C4-2B (cell line): Measurements from ENCODE around the gene ADGRE3.
"Not testable (repeated sequence)": the region's sequence is repeated elsewhere in the genome, so short reads cannot be mapped to it uniquely, and the experiment has no call there.

ENCODE experiments used
- ZFX ChIP-seq: fragments of 450-650 bp; IDR thresholded peaks from 2 replicates; pipeline ENCODE4 v1.6.1; 2017
- TF ChIP-seq, protein P1 (sequence below): fragments of 450-650 bp; conservative IDR thresholded peaks from 2 replicates; pipeline ENCODE4 v1.5.1; 2017; ENCODE audit warnings: mild to moderate bottlenecking

DNA sequence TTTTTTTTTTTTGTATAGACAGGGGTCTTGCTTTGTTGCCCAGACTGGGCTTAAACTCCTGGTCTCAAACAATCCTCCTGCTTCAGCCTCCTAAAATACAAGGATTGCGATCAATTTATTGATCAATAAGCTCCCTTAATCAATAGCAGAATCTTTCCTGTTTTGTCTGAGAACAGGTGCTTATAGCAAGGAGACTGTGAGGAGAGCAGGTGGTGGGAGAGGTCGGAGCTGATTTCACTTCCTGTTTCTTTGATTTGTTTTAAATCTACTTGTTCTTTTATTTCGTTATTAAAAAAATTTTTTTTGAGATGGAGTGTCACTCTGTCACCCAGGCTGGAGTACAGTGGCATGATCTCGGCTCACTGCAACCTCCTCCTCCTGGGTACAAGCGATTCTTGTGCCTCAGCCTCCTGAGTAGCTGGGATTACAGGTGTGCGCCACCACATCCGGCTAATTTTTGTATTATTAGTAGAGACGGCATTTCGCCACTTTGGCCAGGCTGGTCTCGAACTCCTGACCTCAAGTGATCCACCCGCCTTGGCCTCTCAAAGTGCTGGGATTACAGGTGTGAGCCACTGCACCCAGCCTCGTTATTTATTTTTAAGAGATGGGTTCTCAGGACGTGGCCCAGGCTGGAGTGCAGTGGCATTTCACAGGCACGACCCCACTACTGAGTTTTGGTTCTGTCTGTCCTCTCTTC is 61.1 kb downstream of the ADGRE3 start:
- TF ChIP-seq, protein P1, sequence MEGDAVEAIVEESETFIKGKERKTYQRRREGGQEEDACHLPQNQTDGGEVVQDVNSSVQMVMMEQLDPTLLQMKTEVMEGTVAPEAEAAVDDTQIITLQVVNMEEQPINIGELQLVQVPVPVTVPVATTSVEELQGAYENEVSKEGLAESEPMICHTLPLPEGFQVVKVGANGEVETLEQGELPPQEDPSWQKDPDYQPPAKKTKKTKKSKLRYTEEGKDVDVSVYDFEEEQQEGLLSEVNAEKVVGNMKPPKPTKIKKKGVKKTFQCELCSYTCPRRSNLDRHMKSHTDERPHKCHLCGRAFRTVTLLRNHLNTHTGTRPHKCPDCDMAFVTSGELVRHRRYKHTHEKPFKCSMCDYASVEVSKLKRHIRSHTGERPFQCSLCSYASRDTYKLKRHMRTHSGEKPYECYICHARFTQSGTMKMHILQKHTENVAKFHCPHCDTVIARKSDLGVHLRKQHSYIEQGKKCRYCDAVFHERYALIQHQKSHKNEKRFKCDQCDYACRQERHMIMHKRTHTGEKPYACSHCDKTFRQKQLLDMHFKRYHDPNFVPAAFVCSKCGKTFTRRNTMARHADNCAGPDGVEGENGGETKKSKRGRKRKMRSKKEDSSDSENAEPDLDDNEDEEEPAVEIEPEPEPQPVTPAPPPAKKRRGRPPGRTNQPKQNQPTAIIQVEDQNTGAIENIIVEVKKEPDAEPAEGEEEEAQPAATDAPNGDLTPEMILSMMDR, result not testable (repeated sequence)
- TF ChIP-seq ZFX, result not testable (repeated sequence)
